Measurements from ENCODE around the gene LRP11. TPM values are rescaled to one million over a fixed set of nuclear protein-coding genes. Genes with fewer than 3 reads are reported as not detected.

LRP11 gene
- total and polyA plus RNA-seq, 10 of the 15 experiments (the other 5 are each of a cell fraction or from before 2014, with no cell fraction given): under 0.01 to 0.23 (median 0.03) TPM; not detected in 6

DNA sequence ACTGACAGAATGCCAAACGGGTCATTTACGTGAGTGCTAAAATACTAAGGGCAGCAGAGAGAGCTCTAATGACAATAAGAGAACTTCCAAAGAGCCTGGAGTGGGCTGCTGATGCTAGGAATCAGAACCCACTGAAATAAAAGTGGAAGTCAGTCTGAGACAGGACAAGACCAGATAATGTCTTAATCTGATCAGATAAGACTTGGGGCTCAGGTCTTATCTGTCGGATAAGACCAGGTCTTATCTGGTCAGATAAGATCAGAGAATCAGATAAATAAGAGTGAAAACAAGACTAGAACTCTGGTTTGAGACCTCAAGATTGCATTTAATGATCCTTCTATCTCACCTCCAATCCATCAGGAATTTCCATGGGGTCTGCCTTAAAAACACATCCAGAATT, 18.6 kb downstream of the LRP11 start:
- Histone ChIP-seq H3K4me1 (ENCODE audit: control insufficient read depth, insufficient read depth, low read length) (no peaks in the 10 kb centered on the region), H3K4me2 (ENCODE audit: control insufficient read depth, insufficient read depth) (no peak overlapping the region), H2AFZ (ENCODE audit: control insufficient read depth, low read depth, low read length) (no peak overlapping the region), H3K79me2 (ENCODE audit: control insufficient read depth, insufficient read depth, low read length) (no peaks in the 10 kb centered on the region), H3K9ac (ENCODE audit: control insufficient read depth, insufficient read depth, low read length) (no peak overlapping the region), H3K36me3 (ENCODE audit: control insufficient read depth in 2 of 2, insufficient read depth in 2 of 2, low read length in 1 of 2) (no peaks in the 10 kb centered on the region), H3K27ac (ENCODE audit: control insufficient read depth, insufficient read depth) (no peak overlapping the region), H3K9me3 (replicated peaks; ENCODE audit: control insufficient read depth, insufficient read depth, low read length) (no peaks in the 10 kb centered on the region), H3K27me3 (replicated peaks in 1 of 2; ENCODE audit: control insufficient read depth in 2 of 2, insufficient read depth in 2 of 2, low read length in 1 of 2) (peaks cover 0 to 1% of the 10 kb centered on the region in 2 experiments; a peak in 3 of 4 replicates), H3K4me3 (no peak overlapping the region), H4K20me1 (ENCODE audit: control insufficient read depth, insufficient read depth) (no peaks in the 10 kb centered on the region)
- ATAC-seq: no peak
- no peak for TF ChIP-seq IRF4 (IDR thresholded peaks at IDR 0.05; ENCODE audit: low read depth, low read length)
- TF ChIP-seq NRF1 (conservative IDR thresholded peaks at IDR 0.05; ENCODE audit: low read depth, low read length): no peak
- no peak for TF ChIP-seq BRCA1 (IDR thresholded peaks at IDR 0.05; ENCODE audit: low read depth, low read length)
- no peak for TF ChIP-seq CEBPB (IDR thresholded peaks at IDR 0.05; ENCODE audit: borderline replicate concordance in 1 of 2, low read depth in 2 of 2, low read length in 2 of 2)
- no peak for TF ChIP-seq RAD21 (IDR thresholded peaks at IDR 0.05; ENCODE audit: insufficient read depth, low read depth, low read length)
- WGBS (ENCODE audit: insufficient coverage, insufficient replicate concordance, low lambda C conversion rate, missing lambda C conversion rate): 70% methylated on average over 2 of the region's 3 CpGs
- intact Hi-C loops (cut with micrococcal nuclease; ENCODE audit: unreplicated experiment): no loop called here
- no peak for FAIRE-seq
- CTCF ChIA-PET: interaction anchor here (2.8 kb wide), 1 partner anchor 10 kb away, joined by 18 read pairs; no protein-coding TSS in a partner anchor
- no TSS peak for BruUV-seq (replicated peaks)
- POLR2A ChIA-PET: no interaction called here
- in situ Hi-C loops (cut with MboI): loop anchor here (10.0 kb wide), 1 partner anchor 169 kb away; no protein-coding TSS in a partner anchor
- RAD21 ChIA-PET (ENCODE audit: unreplicated experiment): interaction anchor here (1.2 kb wide), 1 partner anchor 13 kb away, joined by 3 read pairs; no protein-coding TSS in a partner anchor
- DNase-seq (ENCODE audit: low read depth, low spot score): no peak
- SMC1A ChIA-PET (ENCODE audit: uncharacterized antibody, unreplicated experiment): interaction anchor here (1.1 kb wide), 1 partner anchor 12 kb away, joined by 3 read pairs; no protein-coding TSS in a partner anchor

DNA sequence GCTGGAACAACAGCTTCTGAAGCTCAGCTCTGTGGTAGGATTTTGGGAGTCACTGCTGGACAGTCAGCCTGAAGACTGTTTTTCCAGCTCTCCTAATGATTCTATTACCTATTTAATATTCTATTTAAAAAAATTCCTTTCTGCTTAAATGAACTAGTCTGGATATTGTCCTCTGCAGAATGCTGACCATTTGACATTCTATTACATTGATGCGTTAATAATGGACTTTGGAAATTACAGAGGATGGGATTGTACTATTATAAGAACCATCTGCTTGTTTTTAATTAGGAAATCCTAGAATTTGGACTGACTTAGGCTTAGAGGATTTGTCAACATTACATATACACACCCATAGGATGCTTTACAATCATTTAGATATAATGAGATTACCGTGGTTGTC, 19.7 kb downstream of the LRP11 start:
- Histone ChIP-seq H3K79me2 (ENCODE audit: control insufficient read depth, insufficient read depth, low read length) (no peaks in the 10 kb centered on the region), H3K4me2 (ENCODE audit: control insufficient read depth, insufficient read depth) (no peak overlapping the region), H3K4me1 (ENCODE audit: control insufficient read depth, insufficient read depth, low read length) (no peaks in the 10 kb centered on the region), H3K4me3 (no peak overlapping the region), H3K9ac (ENCODE audit: control insufficient read depth, insufficient read depth, low read length) (no peak overlapping the region), H3K27me3 (replicated peaks in 1 of 2; ENCODE audit: control insufficient read depth in 2 of 2, insufficient read depth in 2 of 2, low read length in 1 of 2) (peaks cover 0 to 1% of the 10 kb centered on the region in 2 experiments), H3K9me3 (replicated peaks; ENCODE audit: control insufficient read depth, insufficient read depth, low read length) (no peaks in the 10 kb centered on the region), H2AFZ (ENCODE audit: control insufficient read depth, low read depth, low read length) (no peak overlapping the region), H3K27ac (ENCODE audit: control insufficient read depth, insufficient read depth) (no peak overlapping the region), H3K36me3 (ENCODE audit: control insufficient read depth in 2 of 2, insufficient read depth in 2 of 2, low read length in 1 of 2) (no peaks in the 10 kb centered on the region), H4K20me1 (ENCODE audit: control insufficient read depth, insufficient read depth) (no peaks in the 10 kb centered on the region)
- BruUV-seq (replicated peaks): no TSS peak
- TF ChIP-seq, protein P1, sequence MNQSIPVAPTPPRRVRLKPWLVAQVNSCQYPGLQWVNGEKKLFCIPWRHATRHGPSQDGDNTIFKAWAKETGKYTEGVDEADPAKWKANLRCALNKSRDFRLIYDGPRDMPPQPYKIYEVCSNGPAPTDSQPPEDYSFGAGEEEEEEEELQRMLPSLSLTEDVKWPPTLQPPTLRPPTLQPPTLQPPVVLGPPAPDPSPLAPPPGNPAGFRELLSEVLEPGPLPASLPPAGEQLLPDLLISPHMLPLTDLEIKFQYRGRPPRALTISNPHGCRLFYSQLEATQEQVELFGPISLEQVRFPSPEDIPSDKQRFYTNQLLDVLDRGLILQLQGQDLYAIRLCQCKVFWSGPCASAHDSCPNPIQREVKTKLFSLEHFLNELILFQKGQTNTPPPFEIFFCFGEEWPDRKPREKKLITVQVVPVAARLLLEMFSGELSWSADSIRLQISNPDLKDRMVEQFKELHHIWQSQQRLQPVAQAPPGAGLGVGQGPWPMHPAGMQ (IDR thresholded peaks at IDR 0.05; ENCODE audit: borderline replicate concordance): no peak
- TF ChIP-seq, protein P2, sequence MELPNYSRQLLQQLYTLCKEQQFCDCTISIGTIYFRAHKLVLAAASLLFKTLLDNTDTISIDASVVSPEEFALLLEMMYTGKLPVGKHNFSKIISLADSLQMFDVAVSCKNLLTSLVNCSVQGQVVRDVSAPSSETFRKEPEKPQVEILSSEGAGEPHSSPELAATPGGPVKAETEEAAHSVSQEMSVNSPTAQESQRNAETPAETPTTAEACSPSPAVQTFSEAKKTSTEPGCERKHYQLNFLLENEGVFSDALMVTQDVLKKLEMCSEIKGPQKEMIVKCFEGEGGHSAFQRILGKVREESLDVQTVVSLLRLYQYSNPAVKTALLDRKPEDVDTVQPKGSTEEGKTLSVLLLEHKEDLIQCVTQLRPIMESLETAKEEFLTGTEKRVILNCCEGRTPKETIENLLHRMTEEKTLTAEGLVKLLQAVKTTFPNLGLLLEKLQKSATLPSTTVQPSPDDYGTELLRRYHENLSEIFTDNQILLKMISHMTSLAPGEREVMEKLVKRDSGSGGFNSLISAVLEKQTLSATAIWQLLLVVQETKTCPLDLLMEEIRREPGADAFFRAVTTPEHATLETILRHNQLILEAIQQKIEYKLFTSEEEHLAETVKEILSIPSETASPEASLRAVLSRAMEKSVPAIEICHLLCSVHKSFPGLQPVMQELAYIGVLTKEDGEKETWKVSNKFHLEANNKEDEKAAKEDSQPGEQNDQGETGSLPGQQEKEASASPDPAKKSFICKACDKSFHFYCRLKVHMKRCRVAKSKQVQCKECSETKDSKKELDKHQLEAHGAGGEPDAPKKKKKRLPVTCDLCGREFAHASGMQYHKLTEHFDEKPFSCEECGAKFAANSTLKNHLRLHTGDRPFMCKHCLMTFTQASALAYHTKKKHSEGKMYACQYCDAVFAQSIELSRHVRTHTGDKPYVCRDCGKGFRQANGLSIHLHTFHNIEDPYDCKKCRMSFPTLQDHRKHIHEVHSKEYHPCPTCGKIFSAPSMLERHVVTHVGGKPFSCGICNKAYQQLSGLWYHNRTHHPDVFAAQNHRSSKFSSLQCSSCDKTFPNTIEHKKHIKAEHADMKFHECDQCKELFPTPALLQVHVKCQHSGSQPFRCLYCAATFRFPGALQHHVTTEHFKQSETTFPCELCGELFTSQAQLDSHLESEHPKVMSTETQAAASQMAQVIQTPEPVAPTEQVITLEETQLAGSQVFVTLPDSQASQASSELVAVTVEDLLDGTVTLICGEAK (IDR thresholded peaks at IDR 0.05; ENCODE audit: borderline replicate concordance): no peak
- intact Hi-C loops (cut with micrococcal nuclease; ENCODE audit: unreplicated experiment) (no loop called here), in situ Hi-C loops (cut with MboI) (loop anchor here (10.0 kb wide), 1 partner anchor 170 kb away; no protein-coding TSS in a partner anchor)
- no peak for FAIRE-seq
- ChIA-PET RAD21 (ENCODE audit: unreplicated experiment) (no interaction called here), POLR2A (no interaction called here), SMC1A (ENCODE audit: uncharacterized antibody, unreplicated experiment) (no interaction called here), CTCF (interaction anchor here (1.4 to 1.7 kb wide), 2 partner anchors 28 to 60 kb away, joined by 3 to 4 read pairs; no protein-coding TSS in a partner anchor)
- 85% methylated on average over 2 of the region's 2 CpGs for WGBS (ENCODE audit: insufficient coverage, insufficient replicate concordance, low lambda C conversion rate, missing lambda C conversion rate)
- ATAC-seq: no peak
- DNase-seq (ENCODE audit: low read depth, low spot score): no peak
